GM19324 (cell line): ENCODE measurements around the gene TLDC2.
"Not testable (repeated sequence)": the region's sequence is repeated elsewhere in the genome, so short reads cannot be mapped to it uniquely, and the experiment has no call there.

Source experiments
- ATAC-seq: cut with Tn5 transposase; IDR thresholded peaks from one replicate; pipeline ENCODE4 v1.9.1; 2021; ENCODE audit warnings: mild to moderate bottlenecking, moderate library complexity; ENCODE audit not compliant: unreplicated experiment, low FRiP score

Gene TLDC2

DNA sequence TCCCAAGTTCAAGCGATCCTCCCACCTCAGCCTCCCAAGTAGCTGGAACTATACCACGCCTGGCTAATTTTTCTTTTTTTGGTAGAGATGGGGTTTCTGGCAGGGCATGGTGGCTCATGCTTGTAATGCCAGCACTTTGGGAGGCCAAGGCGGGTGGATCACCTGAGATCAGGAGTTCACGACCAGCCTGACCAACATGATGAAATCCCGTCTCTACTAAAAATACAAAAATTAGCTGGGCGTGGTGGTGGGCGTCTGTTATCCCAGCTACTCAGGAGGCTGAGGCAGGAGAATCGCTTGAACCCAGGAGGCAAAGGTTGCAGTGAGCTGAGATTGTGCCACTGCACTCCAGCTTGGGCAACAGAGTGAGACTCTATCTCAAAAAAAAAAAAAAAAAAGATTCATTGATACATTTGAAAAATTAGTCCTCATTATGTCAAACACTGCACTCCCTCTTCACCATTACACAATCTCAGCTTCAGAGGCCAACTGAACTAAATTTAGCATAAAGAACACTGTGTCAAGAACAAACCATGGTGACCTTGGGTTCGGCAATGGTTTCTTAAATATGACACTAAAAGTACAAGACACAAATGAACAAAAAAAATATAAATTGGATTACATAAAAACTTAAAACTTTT, 60.9 kb downstream of the TLDC2 start:
- not testable (repeated sequence) for ATAC-seq

DNA sequence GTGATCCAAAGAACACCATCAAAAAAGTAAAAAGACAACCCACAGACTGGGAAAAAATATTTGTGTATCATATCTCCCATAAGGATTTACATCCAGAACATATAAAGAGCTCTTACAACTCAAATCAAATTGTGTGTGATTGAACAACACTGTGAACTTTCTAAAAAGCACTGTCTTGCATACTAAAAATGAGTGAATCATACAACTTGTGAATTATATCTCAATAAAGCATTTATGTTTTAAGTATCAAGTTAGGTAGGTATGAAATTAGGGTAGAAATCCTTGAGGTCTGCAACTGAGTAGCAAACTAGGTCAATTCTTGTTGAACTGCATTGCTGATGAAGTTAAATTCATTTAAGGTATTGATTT, 61.4 kb downstream of the TLDC2 start:
- no peak for ATAC-seq

DNA sequence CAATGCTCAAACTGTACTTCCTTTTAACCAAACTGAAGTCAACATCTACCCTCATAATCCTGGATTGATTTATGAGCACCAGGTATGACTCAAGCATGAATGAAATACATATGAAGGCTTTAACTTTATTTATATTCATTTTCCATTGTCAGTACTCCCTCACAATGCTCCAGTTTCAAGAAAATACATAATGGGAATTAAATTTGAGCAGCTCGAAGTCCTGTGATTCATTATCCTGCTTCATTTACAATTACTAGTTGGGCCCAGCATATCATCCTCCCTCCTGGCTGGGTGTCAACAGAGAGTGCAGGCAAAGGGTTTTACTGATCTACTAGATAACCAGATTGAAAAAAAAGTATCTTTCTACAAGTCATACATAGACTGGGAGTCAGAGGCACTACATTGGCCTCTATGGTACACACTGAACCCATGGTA, 65.5 kb downstream of the TLDC2 start:
- no peak for ATAC-seq
